PC-3 (cell line): ENCODE measurements around the gene PDP2. TPM values are rescaled to one million over a fixed set of nuclear protein-coding genes. Genes with fewer than 3 reads are reported as not detected.

ENCODE experiments used
- ATAC-seq: fragments of 200-7000 bp; cut with Tn5 transposase; 2 replicates; pipeline ENCODE4 v1.9.1; 2020; ENCODE audit warnings: mild to moderate bottlenecking, moderate library complexity
- BruUV-seq: library from RNA; stranded (reverse); fragments of 400-500 nt; replicated peaks from 2 replicates; lab custom pipeline; 2021; lab: Mats Ljungman, UMichigan
- CTCF ChIA-PET: fragments of 300-600 bp; sonication (Branson Sonifier 250); formaldehyde crosslinking; loops from one replicate; lab custom pipeline; 2022; ENCODE audit warnings: antibody characterized with exemption; lab: Charles Lee
- POLR2A ChIA-PET: fragments of 300-600 bp; sonication (Branson Sonifier 250); formaldehyde crosslinking; loops from one replicate; lab custom pipeline; 2022; ENCODE audit warnings: antibody characterized with exemption; ENCODE audit not compliant: unreplicated experiment; lab: Charles Lee
- DNase-seq: peaks from one replicate; pipeline ENCODE4 v3.0.0-alpha.2; 2015
- H2AFZ ChIP-seq: fragments of 300-600 bp; sonication (generic); 2 replicates; pipeline ENCODE4 v1.6.0; 2016; ENCODE audit warnings: antibody characterized with exemption, low read length
- H3F3A ChIP-seq: fragments of 300-600 bp; sonication (generic); one replicate; pipeline ENCODE4 v1.6.0; 2017; ENCODE audit warnings: antibody characterized with exemption, low read length, control low read depth, mild to moderate bottlenecking; ENCODE audit not compliant: unreplicated experiment
- H3K27ac ChIP-seq: fragments of 300-600 bp; sonication (generic); 2 replicates; pipeline ENCODE4 v1.5.1; 2016; ENCODE audit warnings: mild to moderate bottlenecking, low read length
- H3K27me3 ChIP-seq: fragments of 300-600 bp; sonication (generic); 2 replicates; pipeline ENCODE4 v1.6.1; 2016; ENCODE audit warnings: low read length, mixed read lengths
- H3K36me3 ChIP-seq: fragments of 300-600 bp; sonication (generic); 2 replicates; pipeline ENCODE4 v1.6.1; 2016; ENCODE audit warnings: low read depth, mixed run types, low read length, mixed read lengths
- H3K4me1 ChIP-seq: fragments of 300-600 bp; sonication (generic); 2 replicates; pipeline ENCODE4 v1.5.1; 2016; ENCODE audit warnings: low read length; ENCODE audit not compliant: insufficient read depth
- H3K4me2 ChIP-seq: fragments of 300-600 bp; sonication (generic); 2 replicates; pipeline ENCODE4 v1.6.0; 2016; ENCODE audit warnings: low read length
- H3K4me3 ChIP-seq: fragments of 300-600 bp; sonication (generic); 2 replicates; pipeline ENCODE4 v1.5.1; 2016; ENCODE audit warnings: mild to moderate bottlenecking, low read length, mixed read lengths
- H3K79me2 ChIP-seq: fragments of 300-600 bp; sonication (generic); 2 replicates; pipeline ENCODE4 v1.6.1; 2017; ENCODE audit warnings: low read length, mixed read lengths
- H3K9ac ChIP-seq: fragments of 300-600 bp; sonication (generic); 2 replicates; pipeline ENCODE4 v1.6.0; 2016; ENCODE audit warnings: mild to moderate bottlenecking, low read length
- H3K9me2 ChIP-seq: fragments of 300-600 bp; sonication (generic); replicated peaks from 2 replicates; pipeline ENCODE4 v1.6.1; 2016; ENCODE audit warnings: mixed run types, low read length, mixed read lengths
- H3K9me3 ChIP-seq: fragments of 300-600 bp; sonication (generic); 2 replicates; pipeline ENCODE4 v1.6.1; 2016; ENCODE audit warnings: low read length, mixed read lengths
- H4K20me1 ChIP-seq: fragments of 300-600 bp; sonication (generic); 2 replicates; pipeline ENCODE4 v1.6.1; 2016; ENCODE audit warnings: low read length, mixed read lengths
- CTCF ChIP-seq: fragments of 300-600 bp; sonication (generic); conservative IDR thresholded peaks from 2 replicates; pipeline ENCODE4 v1.5.1; 2017; ENCODE audit warnings: antibody characterized with exemption, low read depth, mild to moderate bottlenecking, low read length
- EZH2 ChIP-seq: fragments of 300-600 bp; sonication (generic); IDR thresholded peaks from one replicate; pipeline ENCODE4 v1.6.1; 2017; ENCODE audit warnings: antibody characterized with exemption, mild to moderate bottlenecking, low read length; ENCODE audit not compliant: unreplicated experiment
- EZH2phosphoT487 ChIP-seq: fragments of 300-600 bp; sonication (generic); IDR thresholded peaks from 2 replicates; pipeline ENCODE4 v1.6.1; 2018; ENCODE audit warnings: mild to moderate bottlenecking, antibody characterized with exemption, low read length, borderline replicate concordance
- intact Hi-C: fragments of 100-400 bp; cut with micrococcal nuclease; formaldehyde crosslinking; loops from 2 replicates; pipeline ENCODE4 v1.9.0; 2023
- total RNA-seq: library from RNA; depleted of rRNA; stranded (reverse); fragments of >200 nt; gene quantifications from 2 replicates; pipeline ENCODE4 v1.2.3, GENCODE V29; 2014

Gene PDP2
- total RNA-seq, 1 experiment from 2014 or later, result 2.8 TPM

DNA sequence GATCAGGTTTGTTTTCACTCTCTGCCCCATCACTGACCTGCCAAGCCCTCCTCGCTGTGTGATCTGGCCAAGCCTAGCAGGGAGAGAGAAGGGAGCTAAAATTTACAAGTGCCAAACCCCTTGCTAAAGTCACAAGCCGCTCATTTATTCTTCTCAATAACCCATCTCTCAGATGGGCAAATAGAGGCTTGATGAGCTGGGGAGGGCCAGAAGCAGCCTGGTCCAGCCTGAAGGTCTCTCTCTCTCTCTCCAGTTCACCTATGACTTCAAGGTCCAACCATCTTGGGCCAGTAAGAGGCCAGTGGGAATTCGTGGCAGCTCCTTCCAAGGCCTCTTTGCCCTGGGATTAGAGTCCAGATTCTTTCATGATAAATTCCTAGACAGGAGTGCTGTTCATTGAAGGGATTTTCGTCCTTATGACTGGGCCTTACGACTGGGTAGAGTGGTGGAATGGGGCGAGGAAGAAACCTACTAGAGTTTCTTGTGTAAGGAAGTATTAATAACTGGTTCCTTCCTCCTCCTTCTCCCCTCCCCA lies 32.7 kb upstream of the PDP2 start:
- H3K9ac ChIP-seq, result no peak overlapping the region
- H2AFZ ChIP-seq, result no peak overlapping the region
- ChIA-PET POLR2A (no interaction called here), CTCF (no interaction called here)
- no peak overlapping the region for H3K27ac ChIP-seq
- H3K36me3 ChIP-seq, result no peaks in the 10 kb centered on the region
- no peaks in the 10 kb centered on the region for H3K4me1 ChIP-seq
- no peaks in the 10 kb centered on the region for H3K79me2 ChIP-seq
- no peak for TF ChIP-seq CTCF
- TF ChIP-seq EZH2, result no peak
- TF ChIP-seq EZH2phosphoT487, result no peak
- H3K9me3 ChIP-seq, result no peaks in the 10 kb centered on the region
- ATAC-seq, result no peak
- peaks cover 18% of the 10 kb centered on the region for H3K27me3 ChIP-seq
- no peak overlapping the region for H3K4me3 ChIP-seq
- intact Hi-C loops, result no loop called here
- BruUV-seq, result no TSS peak
- H3K4me2 ChIP-seq, result no peak overlapping the region
- H3F3A ChIP-seq, result no peaks in the 10 kb centered on the region
- DNase-seq, result no peak
- H4K20me1 ChIP-seq, result no peaks in the 10 kb centered on the region
- H3K9me2 ChIP-seq, result no peaks in the 10 kb centered on the region

DNA sequence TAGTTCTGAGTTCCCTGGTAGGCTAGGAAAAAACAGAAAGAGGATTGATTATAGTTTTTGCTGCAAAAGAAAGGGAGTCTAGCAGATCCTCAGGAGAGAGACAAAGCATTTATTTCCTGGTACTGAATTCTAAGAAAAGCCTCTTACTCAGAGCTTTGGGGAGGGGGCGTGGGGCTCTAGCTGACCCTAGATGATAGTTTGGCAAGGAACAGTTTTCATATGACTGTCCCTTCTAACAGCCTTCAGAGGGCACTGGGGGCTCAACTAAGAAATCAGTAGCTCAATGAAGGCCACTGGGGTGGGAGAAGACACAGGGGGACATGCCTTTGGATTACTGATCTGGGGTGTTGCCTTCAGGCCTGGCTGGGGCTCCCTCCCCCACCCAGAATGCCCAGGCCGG lies 32.1 kb upstream of the PDP2 start:
- BruUV-seq, result no TSS peak
- ChIA-PET CTCF (no interaction called here), POLR2A (no interaction called here)
- H3F3A ChIP-seq, result no peaks in the 10 kb centered on the region
- H3K4me2 ChIP-seq, result no peak overlapping the region
- no peaks in the 10 kb centered on the region for H3K36me3 ChIP-seq
- no peak for TF ChIP-seq EZH2phosphoT487
- TF ChIP-seq EZH2, result no peak
- no peak for TF ChIP-seq CTCF
- no peaks in the 10 kb centered on the region for H3K4me1 ChIP-seq
- no peak overlapping the region for H2AFZ ChIP-seq
- no peak for ATAC-seq
- H3K9me2 ChIP-seq, result no peaks in the 10 kb centered on the region
- intact Hi-C loops, result no loop called here
- peaks cover 18% of the 10 kb centered on the region for H3K27me3 ChIP-seq
- no peaks in the 10 kb centered on the region for H4K20me1 ChIP-seq
- H3K4me3 ChIP-seq, result no peak overlapping the region
- H3K27ac ChIP-seq, result no peak overlapping the region
- H3K9me3 ChIP-seq, result no peaks in the 10 kb centered on the region
- DNase-seq, result no peak
- H3K9ac ChIP-seq, result no peak overlapping the region
- H3K79me2 ChIP-seq, result no peaks in the 10 kb centered on the region

DNA sequence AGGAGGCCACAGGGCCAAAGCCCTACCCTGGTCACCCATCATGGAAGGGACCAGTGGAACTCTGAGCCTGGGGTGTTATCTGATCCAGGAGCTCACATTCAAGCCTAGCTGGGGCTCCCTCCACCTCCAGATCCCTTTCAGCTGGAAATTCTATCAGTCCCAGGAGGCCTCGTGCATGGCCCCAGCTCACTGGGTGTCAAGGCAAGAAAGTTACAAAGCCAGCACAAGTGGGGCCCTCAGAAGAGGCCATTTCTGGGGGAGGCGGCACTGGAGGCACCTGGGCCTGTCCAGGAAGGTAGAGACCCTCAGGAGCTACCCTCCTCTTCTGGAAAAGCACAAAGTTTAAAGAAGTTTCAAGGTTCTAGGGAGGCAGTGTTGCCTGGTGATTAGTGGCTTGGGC lies 31.3 kb upstream of the PDP2 start:
- Histone ChIP-seq H3K9me3 (no peaks in the 10 kb centered on the region), H2AFZ (no peak overlapping the region), H3K36me3 (no peaks in the 10 kb centered on the region), H3K27ac (no peak overlapping the region), H3K79me2 (no peaks in the 10 kb centered on the region), H3K4me2 (no peak overlapping the region), H4K20me1 (no peaks in the 10 kb centered on the region), H3K4me1 (no peaks in the 10 kb centered on the region), H3F3A (no peaks in the 10 kb centered on the region), H3K4me3 (no peak overlapping the region), H3K27me3 (peaks cover 13% of the 10 kb centered on the region), H3K9ac (no peak overlapping the region), H3K9me2 (no peaks in the 10 kb centered on the region)
- DNase-seq, result no peak
- CTCF ChIA-PET, result interaction anchor here (1.4 kb wide), 1 partner anchor 18 kb away, joined by 7 read pairs; the partner anchor contains the start of gene NAE1
- POLR2A ChIA-PET, result no interaction called here
- intact Hi-C loops, result no loop called here
- BruUV-seq, result no TSS peak
- no peak for ATAC-seq
- TF ChIP-seq CTCF (no peak), EZH2 (no peak)
